Measurements from ENCODE around the gene HEPACAM2.

Gene HEPACAM2

GRCh38 chr7:93226310-93226709 is at the start of gene HEPACAM2:
HEPACAM2 (minus strand) TSS chr7:93226469.
- peak; percentile 61 for DNase-seq

- DNase-seq: no peak
These were observed 39.0 kb upstream of the HEPACAM2 start for GRCh38 chr7:93265220-93265619.

- no peak for DNase-seq
These were observed 36.3 kb upstream of the HEPACAM2 start for GRCh38 chr7:93262535-93262934.

- DNase-seq: no peak
These were observed 32.4 kb upstream of the HEPACAM2 start for GRCh38 chr7:93258661-93259060.

GRCh38 chr7:93249491-93250148 is 23.4 kb upstream of the HEPACAM2 start:
- DNase-seq: no peak

- peak; percentile 44 for DNase-seq
These were observed 19.5 kb upstream of the HEPACAM2 start for GRCh38 chr7:93245525-93246432.

- no peak for DNase-seq
These were observed 15.8 kb upstream of the HEPACAM2 start for GRCh38 chr7:93242106-93242505.

GRCh38 chr7:93239824-93240223 is 13.6 kb upstream of the HEPACAM2 start:
- DNase-seq: no peak

GRCh38 chr7:93238748-93239147 is 12.5 kb upstream of the HEPACAM2 start:
- DNase-seq: no peak

GRCh38 chr7:93238131-93238530 is 11.9 kb upstream of the HEPACAM2 start:
- no peak for DNase-seq

GRCh38 chr7:93235541-93235940 is 9.3 kb upstream of the HEPACAM2 start:
- DNase-seq: no peak

- no peak for DNase-seq
These were observed 6.4 kb upstream of the HEPACAM2 start for GRCh38 chr7:93232673-93233018.

- peak; percentile 99 for DNase-seq
These were observed 5.8 kb upstream of the HEPACAM2 start, which contains the start of gene VPS50 for GRCh38 chr7:93231799-93232672. VPS50 (plus strand) TSS chr7:93232366; CDS start chr7:93232468, 102 bp downstream.

GRCh38 chr7:93231259-93231658 is 5.0 kb upstream of the HEPACAM2 start:
- DNase-seq: peak; percentile 36

GRCh38 chr7:93228302-93228701 is 2.0 kb upstream of the HEPACAM2 start:
- DNase-seq: peak; percentile 74

GRCh38 chr7:93219868-93220267 is 6.4 kb downstream of the HEPACAM2 start:
- DNase-seq: no peak

GRCh38 chr7:93218997-93219827 is 7.1 kb downstream of the HEPACAM2 start:
- no peak for DNase-seq

- DNase-seq: peak; percentile 46
These were observed 13.4 kb downstream of the HEPACAM2 start for GRCh38 chr7:93212881-93213280.

GRCh38 chr7:93211228-93211818 is 14.9 kb downstream of the HEPACAM2 start:
- DNase-seq: no peak

GRCh38 chr7:93205046-93205445 is 21.2 kb downstream of the HEPACAM2 start:
- DNase-seq: no peak

- no peak for DNase-seq
These were observed 22.8 kb downstream of the HEPACAM2 start for GRCh38 chr7:93203496-93203895.

Data from NCI-H1105 treated with DMSO at 0.1 percent for 48 hours (cell line).